CD14-positive monocyte (primary cell): ENCODE data around the gene ANTXR1. TPM values are rescaled to one million over a fixed set of nuclear protein-coding genes. Genes with fewer than 3 reads are reported as not detected.

Experiments used
- DNase-seq, 3 donors: peaks; one replicate each; pipeline ENCODE4 v3.0.0-alpha.2; 2011 to 2022
- H2AFZ ChIP-seq: 2 replicates; pipeline ENCODE4 v1.6.0; 2012; ENCODE audit warnings: mild to moderate bottlenecking, low read depth, low read length, inconsistent platforms; ENCODE audit not compliant: insufficient read depth, poor library complexity, severe bottlenecking
- H3K27ac ChIP-seq, 2 donors: 1 replicate in 1 of 2; 2 replicates in 1 of 2; pipeline ENCODE4 v1.5.1; 2012 to 2013; ENCODE audit warnings: low read length in 2 of 2, control low read depth in 1 of 2, inconsistent platforms in 1 of 2, low read depth in 1 of 2, mild to moderate bottlenecking in 1 of 2
- H3K27me3 ChIP-seq, 2 donors: one replicate each; pipeline versions ENCODE4 v1.6.0 to v1.6.1; 2011 to 2013; ENCODE audit warnings: low read length in 2 of 2; ENCODE audit not compliant: control insufficient read depth in 2 of 2, insufficient read depth in 2 of 2
- H3K36me3 ChIP-seq, 2 donors: replicated peaks in 1 of 2; 1 replicate in 1 of 2; 2 replicates in 1 of 2; pipeline versions ENCODE4 v1.5.1 to v1.6.1; 2012 to 2013; ENCODE audit warnings: low read length in 2 of 2, control low read depth in 1 of 2, inconsistent platforms in 1 of 2, mild to moderate bottlenecking in 1 of 2; ENCODE audit not compliant: insufficient read depth in 2 of 2, control insufficient read depth in 1 of 2
- H3K4me1 ChIP-seq, 2 donors: 1 replicate in 1 of 2; 2 replicates in 1 of 2; pipeline versions ENCODE4 v1.5.1 to v1.6.1; 2012 to 2013; ENCODE audit warnings: low read length in 2 of 2, control low read depth in 1 of 2, inconsistent platforms in 1 of 2, mild to moderate bottlenecking in 1 of 2, moderate library complexity in 1 of 2; ENCODE audit not compliant: insufficient read depth in 2 of 2, control insufficient read depth in 1 of 2
- H3K4me2 ChIP-seq: replicated peaks from 2 replicates; pipeline ENCODE3; 2012; ENCODE audit warnings: low read length, moderate library complexity, mild to moderate bottlenecking; ENCODE audit not compliant: poor library complexity, severe bottlenecking; ENCODE audit errors: extremely low read depth
- H3K4me3 ChIP-seq, 3 experiments: fragments of 200-600 bp in 1 of 3; sonication (generic) in 1 of 3; replicated peaks in 1 of 3; 1 replicate in 2 of 3; 2 replicates in 1 of 3; pipeline ENCODE4 v1.5.1; 2011 to 2013; ENCODE audit warnings: low read length in 3 of 3, mild to moderate bottlenecking in 3 of 3, control low read depth in 2 of 3, low read depth in 2 of 3, inconsistent platforms in 1 of 3, moderate library complexity in 1 of 3
- H3K79me2 ChIP-seq: 2 replicates; pipeline ENCODE4 v1.6.0; 2012; ENCODE audit warnings: mild to moderate bottlenecking, control low read depth, inconsistent platforms, low read length, moderate library complexity; ENCODE audit not compliant: insufficient read depth
- H3K9ac ChIP-seq: 2 replicates; pipeline ENCODE4 v1.6.0; 2017; ENCODE audit warnings: low read length, mild to moderate bottlenecking; ENCODE audit not compliant: insufficient read depth, poor library complexity, severe bottlenecking
- H3K9me3 ChIP-seq, 2 donors: replicated peaks in 1 of 2; 1 replicate in 1 of 2; 2 replicates in 1 of 2; pipeline versions ENCODE4 v1.5.1 to v1.6.1; 2012 to 2013; ENCODE audit warnings: low read length in 2 of 2, control low read depth in 1 of 2; ENCODE audit not compliant: control insufficient read depth in 1 of 2, insufficient read depth in 1 of 2
- H4K20me1 ChIP-seq: 2 replicates; pipeline ENCODE4 v1.6.0; 2012; ENCODE audit warnings: mild to moderate bottlenecking, low read length, control low read depth, moderate library complexity; ENCODE audit not compliant: insufficient read depth
- H3K27ac Mint-ChIP-seq, 7 donors: one replicate each; pipeline ENCODE4 v1.8.0; 2020; ENCODE audit warnings: mild to moderate bottlenecking in 7 of 7, mixed read lengths in 7 of 7, moderate library complexity in 6 of 7, inconsistent platforms in 2 of 7
- H3K27me3 Mint-ChIP-seq, 3 donors: one replicate each; pipeline ENCODE4 v1.8.0; 2021 to 2022; ENCODE audit warnings: low read depth in 3 of 3, mild to moderate bottlenecking in 3 of 3, mixed read lengths in 3 of 3, moderate library complexity in 3 of 3, inconsistent platforms in 1 of 3
- H3K36me3 Mint-ChIP-seq, 2 donors: one replicate each; pipeline ENCODE4 v1.8.0; 2020; ENCODE audit warnings: mixed read lengths in 2 of 2, inconsistent platforms in 1 of 2, mild to moderate bottlenecking in 1 of 2
- H3K4me1 Mint-ChIP-seq: one replicate; pipeline ENCODE4 v1.8.0; 2020; ENCODE audit warnings: mild to moderate bottlenecking, mixed read lengths
- H3K4me3 Mint-ChIP-seq, 2 donors: one replicate each; pipeline ENCODE4 v1.8.0; 2020; ENCODE audit warnings: mild to moderate bottlenecking in 2 of 2, mixed read lengths in 2 of 2, moderate library complexity in 1 of 2
- H3K9me3 Mint-ChIP-seq, 7 donors: one replicate each; pipeline ENCODE4 v1.8.0; 2020 to 2022; ENCODE audit warnings: mixed read lengths in 7 of 7, mild to moderate bottlenecking in 6 of 7, moderate library complexity in 6 of 7, inconsistent platforms in 2 of 7
- CTCF ChIP-seq: fragments of 200-600 bp; IDR thresholded peaks from one replicate; pipeline ENCODE4 v1.8.0; 2022; ENCODE audit warnings: antibody characterized with exemption, mild to moderate bottlenecking
- WGBS: methylation state at CpG from one replicate; pipeline ENCODE4 v1.1.5; 2013; ENCODE audit warnings: missing lambda C conversion rate; ENCODE audit not compliant: insufficient coverage; 5-methylcytosine and 5-hydroxymethylcytosine counted together
- intact Hi-C, 2 donors: fragments of 100-400 bp; cut with micrococcal nuclease; formaldehyde crosslinking; loops; one replicate each; pipeline versions ENCODE4 v1.15.0 to v1.15.1; 2023
- polyA plus RNA-seq, 3 donors: library from polyadenylated mRNA; depleted of rRNA in 1 of 3; unstranded in 2 of 3; stranded (reverse) in 1 of 3; fragments of 300-500 nt in 2 of 3; fragments of >200 nt in 1 of 3; fragmentation: Illumina TruSeq in 2 of 3; gene quantifications; 1 replicate in 2 of 3; 2 replicates in 1 of 3; pipeline ENCODE4 v1.2.3, GENCODE V29; 2012 to 2021

ANTXR1 gene
- polyA plus RNA-seq, 3 donors, result not detected

DNA sequence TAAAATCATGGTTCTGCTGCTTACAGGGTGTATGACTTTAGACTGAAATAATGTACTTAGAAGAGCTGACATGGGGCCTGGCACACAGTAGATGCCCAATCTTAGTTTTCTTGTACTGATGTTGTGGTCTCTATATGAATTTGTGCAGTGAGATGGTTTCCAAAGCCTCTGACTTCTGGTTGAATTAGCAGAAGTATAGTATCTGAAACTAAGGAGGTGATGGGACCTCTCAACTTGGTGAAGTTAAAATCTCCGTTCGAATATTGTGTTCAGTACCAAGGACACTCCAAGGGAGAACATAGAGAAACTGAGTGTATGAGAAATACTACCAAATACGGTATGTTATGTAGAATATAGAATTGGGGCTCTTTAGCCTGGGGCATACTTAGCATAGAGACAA, 120.9 kb downstream of the ANTXR1 start:
- no peak for DNase-seq
- H3K4me2 ChIP-seq, result no peak overlapping the region
- Mint-ChIP-seq H3K4me3 (no peak overlapping the region), H3K9me3 (no peaks in the 10 kb centered on the region), H3K4me1 (no peaks in the 10 kb centered on the region), H3K27me3 (peaks cover 0 to 2% (median 2%) of the 10 kb centered on the region in 3 donors), H3K27ac (no peak overlapping the region), H3K36me3 (no peaks in the 10 kb centered on the region)
- WGBS, result 92% methylated on average over 2 of the region's 3 CpGs
- H3K9ac ChIP-seq, result no peak overlapping the region
- H3K9me3 ChIP-seq, result no peaks in the 10 kb centered on the region
- no peaks in the 10 kb centered on the region for H3K4me1 ChIP-seq
- no peak overlapping the region for H3K27ac ChIP-seq
- TF ChIP-seq CTCF, result no peak
- no peaks in the 10 kb centered on the region for H3K36me3 ChIP-seq
- no peaks in the 10 kb centered on the region for H4K20me1 ChIP-seq
- H2AFZ ChIP-seq, result no peak overlapping the region
- H3K27me3 ChIP-seq, result peaks cover 0 to 2% of the 10 kb centered on the region in 2 donors
- intact Hi-C loops, result no loop called here
- no peak overlapping the region for H3K4me3 ChIP-seq
- H3K79me2 ChIP-seq, result no peaks in the 10 kb centered on the region

- H3K9me3 ChIP-seq, result no peaks in the 10 kb centered on the region
- no peak overlapping the region for H3K4me3 ChIP-seq
- H2AFZ ChIP-seq, result no peak overlapping the region
- Mint-ChIP-seq H3K9me3 (peaks cover 0 to 2% (median 0%) of the 10 kb centered on the region in 7 donors), H3K36me3 (no peaks in the 10 kb centered on the region), H3K27me3 (peaks cover 0 to 4% (median 2%) of the 10 kb centered on the region in 3 donors), H3K4me3 (no peak overlapping the region), H3K27ac (no peak overlapping the region), H3K4me1 (no peaks in the 10 kb centered on the region)
- WGBS, result 80% methylated on average over 2 of the region's 3 CpGs
- H3K4me2 ChIP-seq, result no peak overlapping the region
- no peak overlapping the region for H3K27ac ChIP-seq
- no peaks in the 10 kb centered on the region for H3K4me1 ChIP-seq
- H3K36me3 ChIP-seq, result no peaks in the 10 kb centered on the region
- intact Hi-C loops, result no loop called here
- no peaks in the 10 kb centered on the region for H4K20me1 ChIP-seq
- peaks cover 0 to 2% of the 10 kb centered on the region in 2 donors for H3K27me3 ChIP-seq
- H3K9ac ChIP-seq, result no peak overlapping the region
- TF ChIP-seq CTCF, result no peak
- H3K79me2 ChIP-seq, result no peaks in the 10 kb centered on the region
- DNase-seq, result no peak
These were observed 121.4 kb downstream of the ANTXR1 start for GRCh38 chr2:69134306-69134945.
